T1000 (cell line): ENCODE data around the gene NCAPH2.

ENCODE experiments used
- DNase-seq: peaks from one replicate; lab custom pipeline; 2025; ENCODE audit warnings: mixed read lengths; lab: John Stamatoyannopoulos, UW

The NCAPH2 gene

DNA sequence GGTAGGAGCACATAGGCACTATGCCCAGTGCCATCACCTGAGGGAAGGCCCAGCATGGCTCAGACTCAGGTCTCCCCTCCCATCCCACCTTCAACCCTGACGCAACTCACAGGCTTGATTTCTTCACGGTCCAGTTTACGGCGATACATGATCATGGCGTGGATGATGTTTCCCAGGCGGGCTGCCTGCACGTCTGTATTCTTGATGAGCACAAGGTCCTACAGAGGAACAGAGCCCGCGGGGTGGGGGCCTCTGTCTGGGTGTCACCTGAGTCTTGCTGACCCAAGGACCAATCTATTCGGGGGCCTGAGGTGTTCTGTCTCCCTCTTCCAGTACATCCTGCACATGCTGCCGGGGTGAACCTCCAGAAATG is 66.3 kb downstream of the NCAPH2 start:
- DNase-seq: no peak
